HL-60 (cell line): ENCODE results near the gene FGFR1OP2.
"Not testable (repeated sequence)": the region's sequence is repeated elsewhere in the genome, so short reads cannot be mapped to it uniquely, and the experiment has no call there.

Experiments
- DNase-seq, 2 experiments: peaks; one replicate each; pipeline ENCODE4 v3.0.0-alpha.2; 2010 to 2020; ENCODE audit warnings: low read depth in 1 of 2, low spot score in 1 of 2
- H3K27ac ChIP-seq: fragments of 250-450 bp; sonication (Bioruptor Pico); replicated peaks from 2 replicates; pipeline ENCODE4 v1.5.1; 2020; ENCODE audit warnings: mild to moderate bottlenecking, moderate library complexity
- H3K27me3 ChIP-seq: fragments of 250-450 bp; sonication (Bioruptor Pico); 2 replicates; pipeline ENCODE4 v1.5.1; 2021; ENCODE audit warnings: mild to moderate bottlenecking, moderate library complexity; ENCODE audit not compliant: insufficient read depth, poor library complexity, severe bottlenecking
- H3K4me3 ChIP-seq: replicated peaks from 2 replicates; pipeline ENCODE4 v1.5.1; 2011; ENCODE audit warnings: mild to moderate bottlenecking, control low read depth, low read length; ENCODE audit not compliant: insufficient read depth
- GABPA ChIP-seq: IDR thresholded peaks from 2 replicates; pipeline ENCODE4 v1.6.1; 2012; ENCODE audit warnings: low read depth
- POLR2AphosphoS5 ChIP-seq: IDR thresholded peaks from 2 replicates; pipeline ENCODE4 v1.6.1; 2012; ENCODE audit warnings: low read depth
- SPI1 ChIP-seq: IDR thresholded peaks from 2 replicates; pipeline ENCODE4 v1.6.1; 2012; ENCODE audit warnings: low read depth, mild to moderate bottlenecking, borderline replicate concordance
- TF ChIP-seq, protein P1 (sequence below): IDR thresholded peaks from 2 replicates; pipeline ENCODE4 v1.6.1; 2012; ENCODE audit warnings: low read depth; ENCODE audit not compliant: insufficient replicate concordance
- TF ChIP-seq, protein P2 (sequence below): IDR thresholded peaks from one replicate; pipeline ENCODE4 v1.5.1; 2011; ENCODE audit warnings: low read length, control low read depth, inconsistent platforms; ENCODE audit not compliant: insufficient read depth

Gene FGFR1OP2

DNA sequence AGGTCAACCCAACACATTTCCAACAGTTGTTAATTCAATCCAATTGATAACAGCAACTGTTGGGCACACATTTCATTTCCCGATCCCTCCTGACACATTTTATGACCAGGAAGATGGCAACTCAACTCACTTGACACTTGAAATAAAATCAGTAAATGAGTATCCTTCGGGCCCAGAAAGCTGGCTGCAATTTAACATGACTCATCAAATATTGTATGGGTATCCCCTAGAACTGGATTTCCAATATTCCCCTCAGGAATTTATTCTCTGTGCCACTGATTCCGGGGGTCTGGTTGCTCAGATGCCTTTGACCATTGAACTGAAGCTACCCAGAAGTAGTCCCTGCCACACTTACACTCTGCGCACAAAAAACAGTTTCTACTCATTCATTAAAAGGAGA lies 42.6 kb upstream of the FGFR1OP2 start:
- no peak for DNase-seq
- H3K4me3 ChIP-seq: no peak overlapping the region
- no peak overlapping the region for H3K27ac ChIP-seq
- TF ChIP-seq SPI1 (no peak), POLR2AphosphoS5 (no peak), GABPA (no peak)
- TF ChIP-seq, protein P1, sequence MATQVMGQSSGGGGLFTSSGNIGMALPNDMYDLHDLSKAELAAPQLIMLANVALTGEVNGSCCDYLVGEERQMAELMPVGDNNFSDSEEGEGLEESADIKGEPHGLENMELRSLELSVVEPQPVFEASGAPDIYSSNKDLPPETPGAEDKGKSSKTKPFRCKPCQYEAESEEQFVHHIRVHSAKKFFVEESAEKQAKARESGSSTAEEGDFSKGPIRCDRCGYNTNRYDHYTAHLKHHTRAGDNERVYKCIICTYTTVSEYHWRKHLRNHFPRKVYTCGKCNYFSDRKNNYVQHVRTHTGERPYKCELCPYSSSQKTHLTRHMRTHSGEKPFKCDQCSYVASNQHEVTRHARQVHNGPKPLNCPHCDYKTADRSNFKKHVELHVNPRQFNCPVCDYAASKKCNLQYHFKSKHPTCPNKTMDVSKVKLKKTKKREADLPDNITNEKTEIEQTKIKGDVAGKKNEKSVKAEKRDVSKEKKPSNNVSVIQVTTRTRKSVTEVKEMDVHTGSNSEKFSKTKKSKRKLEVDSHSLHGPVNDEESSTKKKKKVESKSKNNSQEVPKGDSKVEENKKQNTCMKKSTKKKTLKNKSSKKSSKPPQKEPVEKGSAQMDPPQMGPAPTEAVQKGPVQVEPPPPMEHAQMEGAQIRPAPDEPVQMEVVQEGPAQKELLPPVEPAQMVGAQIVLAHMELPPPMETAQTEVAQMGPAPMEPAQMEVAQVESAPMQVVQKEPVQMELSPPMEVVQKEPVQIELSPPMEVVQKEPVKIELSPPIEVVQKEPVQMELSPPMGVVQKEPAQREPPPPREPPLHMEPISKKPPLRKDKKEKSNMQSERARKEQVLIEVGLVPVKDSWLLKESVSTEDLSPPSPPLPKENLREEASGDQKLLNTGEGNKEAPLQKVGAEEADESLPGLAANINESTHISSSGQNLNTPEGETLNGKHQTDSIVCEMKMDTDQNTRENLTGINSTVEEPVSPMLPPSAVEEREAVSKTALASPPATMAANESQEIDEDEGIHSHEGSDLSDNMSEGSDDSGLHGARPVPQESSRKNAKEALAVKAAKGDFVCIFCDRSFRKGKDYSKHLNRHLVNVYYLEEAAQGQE: no peak
- TF ChIP-seq, protein P2, sequence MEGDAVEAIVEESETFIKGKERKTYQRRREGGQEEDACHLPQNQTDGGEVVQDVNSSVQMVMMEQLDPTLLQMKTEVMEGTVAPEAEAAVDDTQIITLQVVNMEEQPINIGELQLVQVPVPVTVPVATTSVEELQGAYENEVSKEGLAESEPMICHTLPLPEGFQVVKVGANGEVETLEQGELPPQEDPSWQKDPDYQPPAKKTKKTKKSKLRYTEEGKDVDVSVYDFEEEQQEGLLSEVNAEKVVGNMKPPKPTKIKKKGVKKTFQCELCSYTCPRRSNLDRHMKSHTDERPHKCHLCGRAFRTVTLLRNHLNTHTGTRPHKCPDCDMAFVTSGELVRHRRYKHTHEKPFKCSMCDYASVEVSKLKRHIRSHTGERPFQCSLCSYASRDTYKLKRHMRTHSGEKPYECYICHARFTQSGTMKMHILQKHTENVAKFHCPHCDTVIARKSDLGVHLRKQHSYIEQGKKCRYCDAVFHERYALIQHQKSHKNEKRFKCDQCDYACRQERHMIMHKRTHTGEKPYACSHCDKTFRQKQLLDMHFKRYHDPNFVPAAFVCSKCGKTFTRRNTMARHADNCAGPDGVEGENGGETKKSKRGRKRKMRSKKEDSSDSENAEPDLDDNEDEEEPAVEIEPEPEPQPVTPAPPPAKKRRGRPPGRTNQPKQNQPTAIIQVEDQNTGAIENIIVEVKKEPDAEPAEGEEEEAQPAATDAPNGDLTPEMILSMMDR: no peak
- no peaks in the 10 kb centered on the region for H3K27me3 ChIP-seq

DNA sequence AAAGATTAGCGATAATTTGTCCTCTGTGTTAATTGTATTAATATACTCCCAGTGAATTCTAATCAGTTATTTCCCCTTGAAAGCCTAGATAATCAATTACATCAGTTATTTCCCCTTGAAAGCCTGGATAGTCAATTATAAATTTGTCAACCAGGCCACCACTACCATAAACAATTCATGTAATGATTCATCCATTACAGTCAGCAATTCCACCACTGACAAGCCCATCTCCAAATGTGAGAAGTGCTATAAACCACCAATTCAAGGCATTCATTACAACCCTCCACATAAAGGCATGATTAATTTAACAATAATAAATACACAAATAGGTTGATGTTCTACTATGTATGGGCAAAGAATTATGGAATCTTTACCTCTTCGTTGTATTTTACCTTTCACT lies 41.4 kb upstream of the FGFR1OP2 start:
- Histone ChIP-seq H3K27me3 (no peaks in the 10 kb centered on the region), H3K27ac (no peak overlapping the region), H3K4me3 (no peak overlapping the region)
- no peak for DNase-seq
- TF ChIP-seq POLR2AphosphoS5: no peak
- TF ChIP-seq SPI1: no peak
- TF ChIP-seq, protein P1: no peak
- no peak for TF ChIP-seq GABPA
- TF ChIP-seq, protein P2: no peak

DNA sequence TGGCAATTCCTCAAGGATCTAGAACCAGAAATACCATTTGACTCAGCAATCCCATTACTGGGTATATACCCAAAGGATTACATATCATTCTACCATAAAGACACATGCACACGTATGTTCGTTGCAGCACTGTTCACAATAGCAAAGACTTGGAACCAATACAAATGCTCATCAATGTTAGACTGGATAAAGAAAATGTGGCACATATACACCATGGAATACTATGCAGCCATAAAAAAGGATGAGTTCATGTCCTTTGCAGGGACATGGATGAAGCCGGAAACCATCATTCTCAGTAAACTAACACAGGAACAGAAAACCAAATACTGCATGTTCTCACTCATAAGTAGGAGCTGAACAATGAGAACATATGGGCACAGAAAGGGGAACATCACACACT lies 34.9 kb upstream of the FGFR1OP2 start:
- not testable (repeated sequence) for H3K27me3 ChIP-seq, H3K4me3 ChIP-seq, DNase-seq, H3K27ac ChIP-seq

DNA sequence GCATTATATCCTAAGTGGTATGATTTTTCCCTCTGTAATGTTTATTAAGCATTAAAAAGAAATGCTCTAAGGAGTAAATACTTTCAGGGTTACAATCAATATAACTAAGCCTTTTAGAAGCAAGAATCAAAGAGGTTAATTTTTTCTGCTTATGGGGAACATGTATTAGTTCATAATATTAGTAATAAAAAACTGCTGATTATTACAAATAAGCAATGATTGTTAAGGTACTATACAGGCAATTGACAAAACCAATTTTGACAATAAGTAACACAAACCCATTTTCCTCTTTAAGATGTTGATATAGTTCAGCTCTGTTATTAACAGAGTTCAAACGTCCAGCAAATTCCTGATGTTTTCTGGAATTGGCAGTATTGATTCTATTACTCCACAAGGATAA lies 32.2 kb upstream of the FGFR1OP2 start:
- Histone ChIP-seq H3K27me3 (no peaks in the 10 kb centered on the region), H3K27ac (no peak overlapping the region), H3K4me3 (no peak overlapping the region)
- TF ChIP-seq GABPA (no peak), POLR2AphosphoS5 (no peak), SPI1 (no peak)
- TF ChIP-seq, protein P1: no peak
- TF ChIP-seq, protein P2: no peak
- DNase-seq: no peak
